ENCODE results near the gene AVP. TPM values are rescaled to one million over a fixed set of nuclear protein-coding genes. Genes with fewer than 3 reads are reported as not detected.

Gene AVP
- total RNA-seq, 1 experiment from 2014 or later = not detected

DNA sequence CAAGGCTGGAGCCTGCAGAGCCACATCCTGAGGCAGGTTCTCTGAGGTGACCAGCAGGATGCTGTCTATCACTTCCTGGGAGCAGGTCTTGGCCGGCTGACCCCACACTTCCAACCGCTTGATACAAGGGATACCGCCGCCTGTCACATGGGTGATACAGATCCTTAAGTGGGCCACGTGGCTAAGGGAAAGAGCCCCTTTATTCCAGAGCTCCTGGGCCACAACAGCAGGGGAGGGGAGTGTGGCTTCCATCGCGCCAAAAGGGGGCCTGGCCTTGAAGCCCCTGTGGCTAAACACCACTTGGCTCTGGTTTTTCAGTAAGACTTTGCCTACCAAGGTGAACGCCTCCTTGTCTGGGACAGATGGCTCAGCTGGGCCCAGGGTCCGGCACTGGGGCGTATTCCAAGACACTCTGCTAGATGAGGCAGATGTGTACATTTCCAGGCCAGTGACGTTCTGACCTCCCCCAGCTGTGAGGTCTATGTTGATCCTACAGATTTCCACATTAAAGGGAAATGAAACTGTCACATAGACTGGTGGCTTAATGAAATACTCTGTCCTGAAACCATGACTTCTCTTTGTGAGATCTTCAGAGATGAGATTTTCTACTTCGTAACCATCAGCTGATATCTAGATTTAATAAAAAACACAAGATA is 37.6 kb upstream of the AVP start:
- Histone ChIP-seq H2BK20ac (ENCODE audit: low read depth, low read length, poor library complexity, severe bottlenecking) (no peak overlapping the region), H3K79me2 (ENCODE audit: insufficient read depth, low read length) (no peaks in the 10 kb centered on the region), H3K4me2 (ENCODE audit: insufficient read depth, insufficient read length, low read length) (no peak overlapping the region), H2BK5ac (ENCODE audit: insufficient read length, low read length) (no peak overlapping the region), H2BK12ac (ENCODE audit: insufficient read length, low read depth, low read length) (no peak overlapping the region), H3K79me1 (ENCODE audit: insufficient read depth, low read depth, low read length, poor library complexity, severe bottlenecking) (no peaks in the 10 kb centered on the region), H3K23ac (ENCODE audit: insufficient read length, low read depth, low read length) (no peak overlapping the region), H3K9me3 (ENCODE audit: control insufficient read depth, low read depth, low read length) (peaks cover 6% of the 10 kb centered on the region), H4K20me1 (ENCODE audit: control insufficient read depth, insufficient read depth, insufficient read length) (no peaks in the 10 kb centered on the region), H3K9ac (ENCODE audit: extremely low read depth, insufficient read length, low read length) (no peak overlapping the region), H3K4me1 (ENCODE audit: insufficient read depth, low read length) (no peaks in the 10 kb centered on the region), H4K5ac (ENCODE audit: insufficient read length, low read depth, low read length) (no peak overlapping the region), H4K91ac (ENCODE audit: insufficient read length, low read depth, low read length) (no peak overlapping the region), H4K8ac (replicated peaks; ENCODE audit: insufficient read length, low read depth, low read length) (no peak overlapping the region), H3K18ac (ENCODE audit: insufficient read length, low read depth, low read length) (no peak overlapping the region), H3K23me2 (ENCODE audit: insufficient read length, low read depth, low read length, poor library complexity, severe bottlenecking) (no peaks in the 10 kb centered on the region), H2BK120ac (ENCODE audit: low read depth, low read length, poor library complexity, severe bottlenecking) (no peak overlapping the region), H3K4ac (ENCODE audit: low read depth, low read length) (no peak overlapping the region), H3T11ph (ENCODE audit: low read length) (no peak overlapping the region), H2AFZ (ENCODE audit: low read length) (no peak overlapping the region), H2BK15ac (ENCODE audit: low read depth, low read length) (no peak overlapping the region), H3K56ac (ENCODE audit: insufficient read length, low read depth, low read length) (no peak overlapping the region), H3K14ac (ENCODE audit: insufficient read depth, low read length) (no peak overlapping the region), H3K27ac (ENCODE audit: insufficient read length, low read depth, low read length) (no peak overlapping the region), H2AK5ac (ENCODE audit: insufficient read length, low read length) (no peak overlapping the region), H3K27me3 (ENCODE audit: insufficient read depth, low read length) (no peaks in the 10 kb centered on the region)
- TF ChIP-seq, protein P1, sequence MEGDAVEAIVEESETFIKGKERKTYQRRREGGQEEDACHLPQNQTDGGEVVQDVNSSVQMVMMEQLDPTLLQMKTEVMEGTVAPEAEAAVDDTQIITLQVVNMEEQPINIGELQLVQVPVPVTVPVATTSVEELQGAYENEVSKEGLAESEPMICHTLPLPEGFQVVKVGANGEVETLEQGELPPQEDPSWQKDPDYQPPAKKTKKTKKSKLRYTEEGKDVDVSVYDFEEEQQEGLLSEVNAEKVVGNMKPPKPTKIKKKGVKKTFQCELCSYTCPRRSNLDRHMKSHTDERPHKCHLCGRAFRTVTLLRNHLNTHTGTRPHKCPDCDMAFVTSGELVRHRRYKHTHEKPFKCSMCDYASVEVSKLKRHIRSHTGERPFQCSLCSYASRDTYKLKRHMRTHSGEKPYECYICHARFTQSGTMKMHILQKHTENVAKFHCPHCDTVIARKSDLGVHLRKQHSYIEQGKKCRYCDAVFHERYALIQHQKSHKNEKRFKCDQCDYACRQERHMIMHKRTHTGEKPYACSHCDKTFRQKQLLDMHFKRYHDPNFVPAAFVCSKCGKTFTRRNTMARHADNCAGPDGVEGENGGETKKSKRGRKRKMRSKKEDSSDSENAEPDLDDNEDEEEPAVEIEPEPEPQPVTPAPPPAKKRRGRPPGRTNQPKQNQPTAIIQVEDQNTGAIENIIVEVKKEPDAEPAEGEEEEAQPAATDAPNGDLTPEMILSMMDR (conservative IDR thresholded peaks at IDR 0.05) = no peak
- DNase-seq = no peak
- Mint-ChIP-seq H3K4me1 (no peaks in the 10 kb centered on the region), H3K27ac (no peak overlapping the region), H3K36me3 (ENCODE audit: insufficient read depth in 1 of 3, low read depth in 3 of 3) (peaks cover 43 to 54% (median 53%) of the 10 kb centered on the region in 3 experiments), H3K27me3 (ENCODE audit: low read depth) (peaks cover 2% of the 10 kb centered on the region), H3K4me3 (no peak overlapping the region), H3K9me3 (peaks cover 38 to 45% of the 10 kb centered on the region in 2 experiments)
- WGBS (ENCODE audit: extremely low coverage, insufficient read length, low lambda C conversion rate) = no CpG with 5 or more reads among the region's 12 CpGs

All from H9 (cell line).